ENCODE data around the gene CXCL10.
"Not testable (repeated sequence)": the region's sequence is repeated elsewhere in the genome, so short reads cannot be mapped to it uniquely, and the experiment has no call there.

CXCL10 gene

GRCh38 chr4:76024065-76024464, 768 bp upstream of the CXCL10 start:
- no peak for DNase-seq

DNA sequence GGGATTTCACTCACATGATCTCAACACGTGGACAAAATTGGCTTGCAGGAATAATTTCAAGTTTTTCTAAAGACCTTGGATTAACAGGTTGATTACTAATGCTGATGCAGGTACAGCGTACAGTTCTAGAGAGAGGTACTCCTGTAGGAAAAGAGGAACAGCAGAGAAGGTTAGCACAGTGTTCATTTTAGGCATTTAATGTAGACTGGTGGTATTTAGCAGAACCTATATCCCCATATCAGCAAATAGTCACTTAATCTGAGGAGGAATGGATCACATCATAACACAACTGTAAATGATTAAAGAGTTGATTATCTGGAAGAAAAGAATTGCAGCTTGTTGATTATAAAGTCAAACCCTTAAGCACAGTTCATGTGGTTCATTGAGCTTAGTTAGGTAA, 620 bp downstream of the CXCL10 start:
- no peak for DNase-seq

- no peak for DNase-seq
Observed at GRCh38 chr4:76022031-76022430, 1.3 kb downstream of the CXCL10 start.

DNA sequence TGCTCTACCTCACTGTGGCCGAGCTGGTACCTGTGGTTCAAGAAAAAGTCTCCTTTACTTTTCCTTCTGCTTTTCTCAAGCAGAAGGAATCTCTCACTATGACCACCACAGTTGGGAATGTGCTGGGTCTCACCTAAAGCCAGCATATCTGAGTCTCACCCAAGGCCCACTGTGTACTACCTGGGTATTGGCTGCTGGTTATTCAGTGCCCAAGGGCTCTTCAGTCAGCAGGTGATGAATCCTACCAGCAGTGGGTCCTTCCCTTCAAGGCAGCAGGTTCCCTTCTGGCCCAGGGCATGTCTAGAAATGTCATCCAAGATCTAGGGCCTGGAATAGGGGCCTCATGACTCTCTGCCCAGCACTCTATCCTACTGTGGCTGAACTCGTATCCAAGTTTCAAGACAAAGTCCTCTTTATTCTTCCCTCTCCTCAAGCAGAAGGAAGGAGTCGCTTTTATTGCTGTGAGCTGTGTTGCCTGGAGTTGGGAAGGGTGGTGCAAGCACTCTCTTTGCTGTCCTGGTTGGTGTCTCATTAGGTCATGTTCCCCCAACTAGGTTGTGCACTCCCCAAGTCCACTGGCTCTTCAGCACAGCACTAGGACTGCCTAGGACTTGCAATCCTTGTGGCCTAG, 6.1 kb downstream of the CXCL10 start:
- no peak for DNase-seq

DNA sequence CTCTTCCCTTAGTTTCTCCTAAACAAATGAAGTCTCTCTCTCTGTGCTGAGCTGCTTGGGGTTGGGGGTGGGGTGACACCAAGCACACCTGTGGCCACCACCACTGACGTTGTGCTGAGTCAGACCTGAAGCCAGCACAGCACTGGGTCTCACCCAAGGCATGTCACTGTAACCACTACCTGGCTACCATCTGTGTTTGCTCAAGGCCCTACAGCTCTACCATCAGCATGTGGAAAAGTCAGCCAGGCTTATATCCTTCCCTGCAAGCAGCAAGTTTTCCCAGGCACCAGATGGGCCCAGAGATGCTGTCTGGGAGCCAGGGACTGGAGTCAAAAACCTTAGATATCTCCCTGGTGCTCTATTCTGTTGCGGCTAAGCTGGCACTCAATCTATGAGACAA, 6.9 kb downstream of the CXCL10 start:
- DNase-seq, result no peak

DNA sequence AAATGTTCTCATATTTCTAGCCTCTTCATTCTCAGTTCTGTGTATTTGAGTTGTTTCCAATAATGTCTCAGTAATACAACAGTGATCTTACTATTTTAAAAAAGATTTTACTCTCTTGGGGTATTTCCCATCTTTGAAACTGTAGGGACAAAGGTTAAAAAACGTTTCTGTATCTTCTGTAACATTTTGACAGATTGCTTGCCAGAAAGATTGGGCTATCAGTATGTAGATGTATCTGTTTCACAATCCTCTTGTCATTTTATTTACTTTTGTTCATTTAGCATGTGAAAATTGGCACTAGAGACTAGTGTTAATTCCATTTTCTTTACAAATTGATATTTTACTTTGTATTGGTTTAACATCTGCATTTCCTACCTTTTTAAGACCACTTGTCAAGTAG, 9.8 kb downstream of the CXCL10 start:
- DNase-seq, result no peak

- no peak for DNase-seq
Observed at GRCh38 chr4:76012388-76012801, 10.9 kb downstream of the CXCL10 start.

DNA sequence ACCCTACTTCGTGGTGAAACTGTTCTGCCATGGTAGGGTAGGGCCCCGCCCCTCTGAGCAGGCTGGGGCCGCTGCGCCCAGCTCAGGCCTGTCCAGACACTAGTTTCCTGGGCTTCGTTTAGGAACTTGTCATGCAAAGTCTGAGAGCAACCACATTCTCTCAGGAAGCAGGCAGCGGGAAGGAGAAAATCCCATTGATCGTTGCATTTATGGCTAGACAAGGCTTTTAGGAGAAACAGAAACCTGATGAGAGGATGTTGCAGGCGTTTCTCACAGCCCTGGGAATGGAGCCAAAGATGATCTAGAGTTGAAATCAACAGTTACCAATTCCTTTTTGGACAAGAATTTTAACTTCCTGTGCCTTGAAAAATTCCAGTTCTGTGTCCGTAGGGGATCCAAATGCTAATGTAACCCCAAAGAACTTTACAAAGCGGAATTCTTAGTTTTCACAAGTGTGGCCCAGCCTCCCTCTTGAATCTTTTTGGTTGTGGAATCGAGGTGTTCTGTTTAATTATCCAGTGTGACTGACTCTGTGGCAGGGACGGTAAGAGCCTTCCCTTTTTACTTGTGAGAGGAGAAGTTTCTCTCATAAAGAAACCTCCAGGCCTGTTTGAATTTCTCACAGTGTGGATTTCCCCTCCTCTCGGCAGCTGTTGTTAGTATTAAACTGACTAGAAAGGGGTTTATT, 11.5 kb downstream of the CXCL10 start:
- no peak for DNase-seq

GRCh38 chr4:76011018-76011670, 12.2 kb downstream of the CXCL10 start:
- no peak for DNase-seq

GRCh38 chr4:76010576-76010975, 12.7 kb downstream of the CXCL10 start:
- DNase-seq, result no peak

DNA sequence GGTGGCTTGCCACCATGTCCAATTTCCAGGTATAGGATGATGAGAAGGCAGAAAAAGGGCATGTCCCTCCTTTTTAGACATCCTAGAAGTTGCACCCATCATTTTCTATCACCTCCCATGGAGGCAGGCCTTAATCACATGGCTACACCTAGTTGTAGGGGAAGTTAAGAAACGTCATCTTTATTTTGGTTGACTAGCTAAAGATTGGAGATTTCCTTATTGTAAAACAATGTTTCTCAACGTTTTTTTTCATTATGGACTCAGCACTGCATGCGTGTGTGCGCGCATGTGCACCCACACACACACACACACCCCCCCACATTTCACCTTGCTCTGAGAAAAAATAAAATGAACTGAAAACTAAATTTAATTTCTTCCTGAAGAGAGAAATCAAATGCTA, 14.0 kb downstream of the CXCL10 start:
- DNase-seq, result no peak

DNA sequence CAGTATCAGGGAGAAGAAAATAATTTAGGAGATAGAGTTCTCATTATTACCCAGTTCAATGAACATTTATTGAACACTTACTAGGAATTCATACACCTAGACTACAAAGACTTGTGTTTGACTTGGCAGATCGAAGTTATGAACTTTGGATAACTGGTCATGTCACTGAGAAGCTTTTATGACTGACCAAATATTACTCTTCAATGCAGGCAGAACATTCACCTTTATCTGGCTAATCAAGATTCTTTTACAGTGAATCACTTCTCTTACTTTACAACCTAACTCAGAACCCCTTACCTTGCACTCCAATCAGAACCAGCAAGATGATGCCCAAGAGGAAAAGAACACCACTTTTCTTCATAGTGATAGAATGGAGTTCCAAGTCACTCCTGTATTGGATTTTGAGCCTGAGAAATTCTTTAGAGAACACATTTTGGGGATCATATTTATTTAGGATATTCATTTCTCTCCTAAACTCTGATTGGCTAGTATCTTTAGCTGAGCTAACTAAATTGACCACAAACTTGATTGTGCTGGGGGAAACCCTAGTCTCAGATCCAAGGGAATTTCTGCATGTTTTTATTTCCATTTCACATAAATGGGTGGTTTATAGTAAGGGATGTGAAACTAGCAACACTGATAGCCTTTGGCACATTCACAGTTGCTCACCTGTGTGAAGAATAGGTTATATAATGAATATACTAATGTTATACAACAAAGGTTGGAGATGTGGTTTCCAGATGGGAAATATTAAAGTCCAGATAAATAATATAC, 16.0 kb downstream of the CXCL10 start, which contains the start of gene CXCL9:
Gene CXCL9 (minus strand): TSS at position 421 of the 774 bp plus-strand sequence. CDS start 60 bp downstream, at position 361.
- DNase-seq, result no peak

GRCh38 chr4:76003620-76004019, 19.7 kb downstream of the CXCL10 start:
- no peak for DNase-seq

GRCh38 chr4:76003035-76003434, 20.3 kb downstream of the CXCL10 start:
- DNase-seq, result no peak

DNA sequence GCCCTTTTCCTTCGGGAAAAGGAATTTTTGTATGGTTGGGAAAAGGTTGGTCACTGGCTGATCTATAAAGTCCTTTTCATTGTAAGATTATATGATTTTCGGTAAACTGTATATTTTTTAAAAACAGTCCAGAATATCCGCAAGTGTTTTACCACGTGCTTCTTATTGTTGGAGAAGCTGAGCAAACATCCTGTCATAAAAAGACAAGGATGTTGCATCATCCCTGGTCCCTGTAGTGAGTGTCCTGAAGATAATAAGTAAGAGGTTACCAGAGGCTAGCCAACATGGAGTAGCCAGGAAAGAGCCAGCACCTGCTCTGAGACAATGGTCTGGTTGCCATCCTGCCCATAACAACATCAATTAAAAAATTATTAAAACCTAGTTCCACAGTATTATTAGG, 21.1 kb downstream of the CXCL10 start:
- no peak for DNase-seq

- DNase-seq, result no peak
Observed at GRCh38 chr4:76001700-76002099, 21.6 kb downstream of the CXCL10 start.

GRCh38 chr4:76000279-76000678, 23.0 kb downstream of the CXCL10 start:
- DNase-seq, result no peak

DNA sequence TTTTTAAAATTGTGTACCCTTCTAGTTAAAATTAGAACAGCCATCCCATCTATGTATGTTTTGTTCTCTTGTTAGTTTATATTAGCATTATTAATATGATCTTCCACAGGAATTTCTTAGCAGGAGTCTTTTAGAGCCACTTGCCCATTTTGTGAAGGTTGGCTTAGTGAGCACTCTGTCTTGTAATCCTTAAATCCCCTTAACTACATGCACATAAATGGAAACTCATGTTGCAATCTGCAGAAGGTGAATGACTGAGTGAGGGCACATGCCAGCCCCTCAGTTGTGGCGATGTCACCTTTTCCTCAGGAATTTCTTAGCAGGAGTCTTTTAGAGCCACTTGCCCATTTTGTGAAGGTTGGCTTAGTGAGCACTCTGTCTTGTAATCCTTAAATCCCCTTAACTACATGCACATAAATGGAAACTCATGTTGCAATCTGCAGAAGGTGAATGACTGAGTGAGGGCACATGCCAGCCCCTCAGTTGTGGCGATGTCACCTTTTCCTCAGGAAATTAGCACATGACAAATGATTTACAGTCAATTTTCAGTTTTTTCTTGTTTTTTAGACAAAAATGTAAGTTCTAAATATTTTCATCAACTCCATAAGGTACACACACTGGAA, 24.7 kb downstream of the CXCL10 start:
- DNase-seq, result not testable (repeated sequence)

DNA sequence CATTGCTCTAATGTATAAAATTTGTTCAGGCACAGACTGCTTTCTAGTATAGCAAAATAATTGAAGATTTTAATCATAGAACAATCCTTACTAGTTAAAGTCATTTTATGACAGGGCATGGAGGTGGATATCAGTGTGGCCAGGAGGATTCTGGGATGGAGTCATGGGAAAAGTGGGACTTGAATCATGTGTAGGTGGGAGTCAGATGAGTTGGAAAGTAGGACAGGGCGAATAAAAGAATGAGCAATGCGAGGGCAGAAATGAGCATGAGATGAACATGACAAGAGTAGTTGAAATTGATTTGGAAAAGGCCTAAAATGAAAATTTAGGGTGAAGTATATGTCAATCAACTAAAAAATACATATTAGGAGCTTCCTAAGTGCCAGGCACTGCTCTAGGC, 25.4 kb downstream of the CXCL10 start:
- DNase-seq, result no peak

DNA sequence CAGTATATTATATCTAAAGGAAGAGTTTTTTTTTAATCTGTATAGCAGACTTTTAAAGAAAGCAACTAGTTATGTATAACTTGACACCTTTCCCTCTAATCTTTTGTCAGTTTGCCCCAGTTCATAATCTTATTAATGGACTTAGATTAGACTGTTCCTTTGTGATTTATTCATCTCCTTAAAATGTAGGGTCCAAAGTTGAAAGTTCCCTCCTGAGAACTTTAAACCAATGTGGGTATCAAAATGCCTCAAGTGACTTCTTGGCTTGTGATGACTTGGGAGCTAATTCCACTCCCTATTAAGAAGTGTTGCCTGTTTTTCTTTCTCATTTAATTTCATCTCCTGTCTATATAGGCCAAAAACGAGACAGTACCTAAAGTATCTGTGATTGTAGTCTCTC, 26.2 kb downstream of the CXCL10 start:
- DNase-seq, result no peak

- peak; percentile 31 to 39 for DNase-seq
Observed at GRCh38 chr4:75995727-75996126, 27.6 kb downstream of the CXCL10 start.

DNA sequence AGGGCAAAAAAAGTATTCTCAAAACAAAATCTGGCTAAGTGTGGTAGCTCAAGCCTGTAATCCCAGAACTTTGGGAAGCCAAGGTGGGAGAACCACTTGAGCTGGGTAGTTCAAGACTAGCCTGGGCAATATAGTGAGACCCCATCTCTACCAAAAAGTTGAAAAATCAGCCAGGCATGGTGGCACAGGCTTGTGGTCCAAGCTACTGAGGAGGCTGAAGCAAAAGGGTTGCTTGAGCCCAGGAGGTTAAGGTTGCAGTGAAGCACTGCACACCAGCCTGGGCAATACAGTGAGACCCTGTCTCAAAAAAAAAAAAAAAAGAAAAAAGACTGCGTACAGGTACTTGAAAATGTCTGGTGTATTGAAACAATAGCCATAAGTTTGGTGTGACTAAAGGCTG, 30.8 kb downstream of the CXCL10 start:
- no peak for DNase-seq
